Putamen (tissue), 1 donor: Measurements from ENCODE around the gene SPRYD3.

ENCODE experiments used
- DNase-seq: peaks from one replicate; pipeline ENCODE4 v3.0.0-alpha.2; 2016; ENCODE audit warnings: low spot score

SPRYD3 gene

DNA sequence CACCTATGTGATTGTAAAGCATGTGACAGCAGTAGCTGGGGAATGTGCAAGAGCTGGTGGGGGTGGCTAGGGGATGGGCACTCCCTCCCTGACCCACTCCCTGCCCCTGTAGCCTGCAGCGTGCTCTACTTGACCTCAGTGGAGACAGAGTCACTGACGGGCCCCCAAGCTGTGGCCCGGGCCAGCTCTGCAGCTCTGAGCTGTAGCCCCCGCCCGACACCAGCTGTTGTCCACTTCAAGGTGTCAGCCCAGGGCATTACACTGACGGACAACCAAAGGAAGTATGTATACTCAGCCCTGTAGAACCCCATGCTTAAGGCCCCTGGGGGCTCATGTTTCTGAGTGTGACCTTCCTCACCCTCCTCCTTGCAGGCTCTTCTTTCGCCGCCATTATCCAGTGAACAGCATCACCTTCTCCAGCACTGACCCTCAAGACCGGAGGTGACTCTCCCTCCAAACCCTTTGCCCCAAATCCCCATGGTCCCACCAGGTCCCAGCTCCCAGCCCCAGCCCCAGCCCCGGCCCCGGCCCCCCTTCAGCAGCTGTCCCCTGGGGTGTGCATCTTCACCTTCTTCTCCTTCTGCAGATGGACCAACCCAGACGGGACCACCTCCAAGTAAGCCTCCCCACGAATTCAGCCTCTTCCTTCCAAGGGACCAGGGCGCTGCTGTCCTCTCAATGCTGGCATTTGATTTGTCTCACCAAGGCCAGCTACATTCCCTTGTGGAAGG is 16.0 kb downstream of the SPRYD3 start:
- DNase-seq, result no peak

DNA sequence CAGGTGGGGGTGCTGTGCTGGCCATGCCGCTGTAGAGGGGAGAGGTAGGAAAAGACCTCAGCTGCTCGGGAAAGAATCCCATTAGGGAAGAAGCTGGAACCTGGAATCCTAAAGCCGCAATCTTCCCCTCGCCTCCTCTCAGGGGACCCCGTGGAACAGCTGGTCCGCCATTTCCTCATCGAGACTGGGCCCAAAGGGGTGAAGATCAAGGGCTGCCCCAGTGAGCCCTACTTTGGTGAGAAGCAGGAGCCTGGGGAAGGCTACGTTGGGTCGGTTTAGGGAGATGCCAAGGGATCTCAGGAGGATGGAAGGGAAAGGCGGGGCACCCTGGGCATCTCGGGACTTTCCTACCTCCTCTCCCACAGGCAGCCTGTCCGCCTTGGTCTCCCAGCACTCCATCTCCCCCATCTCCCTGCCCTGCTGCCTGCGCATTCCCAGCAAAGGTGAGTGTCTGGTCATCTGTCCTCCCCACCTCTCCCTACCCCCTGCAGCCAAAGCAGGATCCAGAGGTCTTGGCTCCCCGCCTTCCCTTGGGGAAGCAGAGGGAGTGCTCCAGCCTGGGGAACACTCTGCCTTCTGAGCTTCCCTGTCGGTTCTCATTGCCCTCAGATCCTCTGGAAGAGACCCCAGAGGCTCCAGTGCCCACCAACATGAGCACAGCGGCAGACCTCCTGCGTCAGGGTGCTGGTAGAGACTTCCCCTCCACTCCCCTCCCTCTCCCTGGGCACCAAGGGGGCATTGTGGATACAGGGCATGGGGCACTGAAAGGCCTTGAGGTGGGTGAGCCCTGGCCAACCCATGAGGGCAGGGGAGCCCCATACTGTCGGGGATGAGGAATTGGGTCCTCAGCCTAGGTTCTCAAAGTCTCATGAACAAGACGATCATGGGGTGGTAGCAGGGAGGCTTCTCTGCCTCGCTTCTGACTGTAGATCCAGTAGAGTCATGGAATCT is 16.9 kb downstream of the SPRYD3 start:
- DNase-seq, result no peak

DNA sequence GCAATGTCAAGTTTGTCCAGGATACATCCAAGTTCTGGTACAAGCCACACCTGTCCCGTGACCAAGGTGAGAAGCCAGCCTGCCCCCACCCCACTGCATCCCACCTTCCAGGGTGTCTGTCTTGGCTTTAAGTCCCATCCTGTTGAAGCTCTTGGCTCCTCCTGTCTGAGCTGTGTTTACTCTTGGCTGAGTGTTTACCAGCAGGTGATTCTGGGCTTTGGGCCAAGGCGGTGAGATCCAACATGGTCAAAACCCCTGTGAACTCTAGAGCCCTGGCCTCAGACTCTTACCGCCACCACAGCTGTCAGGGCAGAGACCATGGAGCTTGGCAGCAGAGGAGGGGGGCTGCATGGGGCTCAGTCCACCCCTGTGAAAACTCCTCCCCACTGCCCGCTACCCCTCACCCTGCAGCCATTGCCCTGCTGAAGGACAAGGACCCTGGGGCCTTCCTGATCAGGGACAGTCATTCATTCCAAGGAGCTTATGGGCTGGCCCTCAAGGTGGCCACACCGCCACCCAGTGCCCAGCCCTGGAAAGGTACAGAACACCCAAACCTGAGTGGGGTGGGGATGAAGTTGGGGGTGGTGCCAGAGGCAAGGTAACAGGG is 17.7 kb downstream of the SPRYD3 start:
- no peak for DNase-seq

DNA sequence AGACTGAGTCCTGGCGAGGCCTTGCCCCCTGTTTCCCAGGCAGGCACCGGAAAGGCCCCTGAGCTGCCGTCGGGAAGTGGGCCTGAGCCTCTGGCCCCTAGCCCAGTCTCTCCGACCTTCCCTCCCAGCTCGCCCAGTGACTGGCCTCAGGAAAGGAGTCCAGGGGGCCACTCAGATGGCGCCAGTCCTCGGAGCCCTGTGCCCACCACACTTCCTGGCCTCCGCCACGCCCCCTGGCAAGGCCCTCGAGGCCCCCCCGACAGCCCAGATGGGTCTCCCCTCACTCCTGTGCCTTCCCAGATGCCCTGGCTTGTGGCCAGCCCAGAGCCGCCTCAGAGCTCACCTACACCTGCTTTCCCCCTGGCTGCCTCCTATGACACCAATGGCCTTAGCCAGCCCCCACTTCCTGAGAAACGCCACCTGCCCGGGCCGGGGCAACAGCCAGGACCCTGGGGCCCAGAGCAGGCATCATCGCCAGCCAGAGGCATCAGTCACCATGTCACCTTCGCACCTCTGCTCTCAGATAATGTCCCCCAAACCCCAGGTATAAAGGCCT is 18.4 kb downstream of the SPRYD3 start:
- DNase-seq, result no peak

DNA sequence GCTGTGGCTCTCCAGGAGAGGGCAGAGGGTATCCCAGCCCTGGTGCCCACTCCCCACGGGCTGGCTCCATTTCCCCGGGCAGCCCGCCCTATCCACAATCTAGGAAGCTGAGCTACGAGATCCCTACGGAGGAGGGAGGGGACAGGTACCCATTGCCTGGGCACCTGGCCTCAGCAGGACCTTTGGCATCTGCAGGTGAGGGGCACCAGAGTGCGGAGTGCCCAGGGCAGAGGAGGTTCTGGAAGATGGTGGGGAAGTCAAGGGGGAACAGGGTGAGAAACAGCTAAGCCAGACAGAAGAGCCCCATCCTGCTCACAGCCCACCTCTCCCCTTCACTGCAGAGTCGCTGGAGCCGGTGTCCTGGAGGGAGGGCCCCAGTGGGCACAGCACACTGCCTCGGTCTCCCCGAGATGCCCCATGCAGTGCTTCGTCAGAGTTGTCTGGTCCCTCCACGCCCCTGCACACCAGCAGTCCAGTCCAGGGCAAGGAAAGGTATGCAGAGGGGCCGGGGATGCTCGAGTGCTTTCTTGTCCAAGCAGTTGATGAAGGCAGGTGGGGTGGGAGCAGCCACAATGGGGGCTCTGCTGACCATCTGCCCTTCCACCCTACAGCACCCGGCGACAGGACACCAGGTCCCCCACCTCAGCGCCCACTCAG is 19.0 kb downstream of the SPRYD3 start:
- no peak for DNase-seq

DNA sequence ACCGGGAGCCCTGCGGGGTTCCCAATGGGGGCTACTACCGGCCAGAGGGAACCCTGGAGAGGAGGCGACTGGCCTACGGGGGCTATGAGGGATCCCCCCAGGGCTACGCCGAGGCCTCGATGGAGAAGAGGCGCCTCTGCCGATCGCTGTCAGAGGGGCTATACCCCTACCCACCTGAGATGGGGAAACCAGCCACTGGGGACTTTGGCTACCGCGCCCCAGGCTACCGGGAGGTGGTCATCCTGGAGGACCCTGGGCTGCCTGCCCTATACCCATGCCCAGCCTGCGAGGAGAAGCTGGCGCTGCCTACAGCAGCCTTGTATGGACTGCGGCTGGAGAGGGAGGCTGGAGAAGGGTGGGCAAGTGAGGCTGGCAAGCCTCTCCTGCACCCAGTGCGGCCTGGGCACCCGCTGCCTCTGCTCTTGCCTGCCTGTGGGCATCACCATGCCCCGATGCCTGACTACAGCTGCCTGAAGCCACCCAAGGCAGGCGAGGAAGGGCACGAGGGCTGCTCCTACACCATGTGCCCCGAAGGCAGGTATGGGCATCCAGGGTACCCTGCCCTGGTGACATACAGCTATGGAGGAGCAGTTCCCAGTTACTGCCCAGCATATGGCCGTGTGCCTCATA is 19.6 kb downstream of the SPRYD3 start:
- no peak for DNase-seq

DNA sequence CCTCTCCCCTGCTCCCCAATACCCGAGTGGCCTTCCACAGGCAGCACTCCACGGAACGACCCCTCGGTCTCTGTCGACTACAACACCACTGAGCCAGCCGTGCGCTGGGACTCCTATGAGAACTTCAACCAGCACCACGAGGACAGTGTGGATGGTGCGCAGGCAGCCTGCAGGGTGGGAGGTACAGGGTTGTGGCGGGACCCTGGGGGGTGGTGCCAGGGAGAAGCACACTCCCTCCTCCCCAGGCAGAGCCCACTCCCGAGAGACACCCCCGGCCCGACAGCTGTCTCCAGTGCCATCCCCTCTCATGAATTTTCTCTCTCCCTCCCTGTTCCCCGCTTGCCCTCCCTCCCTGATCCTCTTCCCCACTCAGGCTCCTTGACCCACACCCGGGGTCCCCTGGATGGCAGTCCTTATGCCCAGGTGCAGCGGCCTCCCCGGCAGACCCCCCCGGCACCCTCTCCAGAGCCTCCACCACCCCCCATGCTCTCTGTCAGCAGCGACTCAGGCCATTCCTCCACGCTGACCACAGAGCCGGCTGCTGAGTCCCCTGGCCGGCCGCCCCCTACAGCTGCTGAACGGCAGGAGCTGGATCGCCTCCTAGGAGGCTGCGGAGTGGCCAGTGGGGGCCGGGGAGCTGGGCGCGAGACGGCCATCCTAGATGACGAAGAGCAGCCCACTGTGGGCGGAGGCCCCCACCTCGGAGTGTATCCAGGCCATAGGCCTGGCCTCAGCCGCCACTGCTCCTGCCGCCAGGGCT is 20.3 kb downstream of the SPRYD3 start:
- DNase-seq, result no peak

DNA sequence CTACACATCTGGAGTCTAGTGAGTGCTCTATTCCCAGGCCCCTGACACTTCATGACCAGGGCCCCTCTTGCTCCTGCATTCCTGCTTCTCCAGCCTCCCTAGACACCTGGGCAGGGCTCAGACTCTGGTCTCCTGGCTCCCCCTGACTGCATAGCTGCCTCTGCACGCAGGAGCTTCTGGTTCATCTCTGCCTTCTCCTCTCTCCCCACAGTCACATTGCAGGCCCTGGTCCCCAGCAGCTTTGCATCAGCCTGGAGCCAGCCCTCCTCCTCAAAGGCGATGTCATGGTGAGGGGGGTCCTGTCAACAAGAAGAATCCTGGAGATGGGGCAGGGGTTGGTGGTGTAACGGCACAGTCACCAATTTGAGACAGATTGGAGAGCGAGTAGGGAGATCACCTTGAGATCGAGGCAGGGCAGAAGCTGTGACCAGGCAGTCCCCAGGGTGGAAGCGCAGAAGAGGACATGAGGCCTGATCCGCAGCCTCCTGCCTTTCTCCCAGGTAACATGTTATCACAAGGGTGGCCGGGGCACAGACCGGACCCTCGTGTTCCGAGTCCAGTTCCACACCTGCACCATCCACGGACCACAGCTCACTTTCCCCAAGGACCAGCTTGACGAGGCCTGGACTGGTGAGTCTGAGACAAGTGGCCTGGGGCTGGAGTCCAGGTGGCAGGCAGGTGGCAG is 21.2 kb downstream of the SPRYD3 start:
- no peak for DNase-seq

DNA sequence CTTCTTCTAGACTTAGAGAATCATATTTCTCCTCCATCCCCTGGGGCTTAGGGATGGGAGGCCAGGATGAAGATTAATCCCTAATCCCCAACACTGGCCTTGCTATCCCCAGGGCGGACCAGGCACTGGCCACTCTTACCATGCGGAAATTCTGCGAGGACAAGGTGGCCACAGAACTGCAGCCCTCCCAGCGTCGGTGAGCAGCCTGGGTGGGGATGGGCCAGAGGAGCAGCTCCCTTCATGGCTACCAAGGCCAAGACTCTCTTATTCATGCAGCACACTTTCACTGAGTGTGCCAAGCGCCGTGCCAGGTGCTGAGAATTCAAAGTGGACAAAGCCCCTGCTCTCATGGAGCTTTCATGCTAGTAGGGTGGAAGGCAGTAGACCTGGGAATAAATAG is 22.3 kb downstream of the SPRYD3 start:
- no peak for DNase-seq

DNA sequence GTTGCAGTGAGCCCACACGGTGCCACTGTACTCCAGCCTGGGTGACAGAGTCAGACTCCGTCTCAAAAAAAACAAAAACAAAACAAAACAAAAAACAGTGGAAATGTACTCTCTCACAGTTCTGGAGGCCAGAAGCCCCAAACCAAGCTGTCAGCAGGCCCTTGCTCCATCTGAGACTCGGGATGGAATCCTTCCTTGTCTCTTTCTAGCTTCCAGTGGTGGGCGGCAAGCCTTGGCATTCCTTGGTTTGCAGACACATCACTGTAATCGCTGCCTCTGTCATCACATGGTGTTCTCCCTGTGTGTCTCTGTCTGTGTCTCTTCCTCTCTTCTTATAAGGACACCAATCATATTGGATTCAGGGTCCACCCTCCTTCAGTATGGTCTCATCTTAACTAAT is 22.9 kb downstream of the SPRYD3 start:
- no peak for DNase-seq

DNA sequence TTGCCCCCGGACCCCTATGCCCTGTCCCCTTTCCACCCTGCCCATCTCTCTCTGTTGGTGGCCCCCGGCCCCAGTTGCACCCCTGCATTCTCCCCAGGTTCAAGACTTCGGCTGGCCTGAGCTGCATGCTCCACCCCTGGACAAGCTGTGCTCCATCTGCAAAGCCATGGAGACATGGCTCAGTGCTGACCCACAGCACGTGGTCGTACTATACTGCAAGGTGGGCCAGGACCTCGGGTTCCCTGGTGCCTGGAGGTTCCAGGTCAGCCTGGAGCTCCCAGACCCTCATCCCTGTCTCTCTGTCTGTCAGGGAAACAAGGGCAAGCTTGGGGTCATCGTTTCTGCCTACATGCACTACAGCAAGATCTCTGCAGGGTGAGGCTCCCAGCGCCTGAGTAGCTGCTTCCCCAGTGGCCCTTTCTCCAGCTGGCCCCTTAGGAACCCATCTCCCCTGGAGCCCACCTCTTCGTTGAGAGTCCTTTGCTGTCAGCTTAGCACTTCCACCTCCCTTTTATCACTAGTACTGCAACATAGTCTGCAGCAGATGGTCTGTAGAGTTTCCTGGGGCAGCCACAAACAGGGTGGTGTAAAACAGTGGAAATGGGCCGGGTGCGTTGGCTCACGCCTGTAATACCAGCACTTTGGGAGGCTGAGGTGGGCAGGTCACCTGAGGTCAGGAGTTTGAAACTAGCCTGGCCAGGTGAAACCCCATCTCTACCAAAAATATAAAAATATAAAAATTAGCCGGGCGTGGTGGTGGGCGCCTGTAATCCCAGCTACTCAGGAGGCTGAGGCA is 23.5 kb downstream of the SPRYD3 start:
- no peak for DNase-seq

DNA sequence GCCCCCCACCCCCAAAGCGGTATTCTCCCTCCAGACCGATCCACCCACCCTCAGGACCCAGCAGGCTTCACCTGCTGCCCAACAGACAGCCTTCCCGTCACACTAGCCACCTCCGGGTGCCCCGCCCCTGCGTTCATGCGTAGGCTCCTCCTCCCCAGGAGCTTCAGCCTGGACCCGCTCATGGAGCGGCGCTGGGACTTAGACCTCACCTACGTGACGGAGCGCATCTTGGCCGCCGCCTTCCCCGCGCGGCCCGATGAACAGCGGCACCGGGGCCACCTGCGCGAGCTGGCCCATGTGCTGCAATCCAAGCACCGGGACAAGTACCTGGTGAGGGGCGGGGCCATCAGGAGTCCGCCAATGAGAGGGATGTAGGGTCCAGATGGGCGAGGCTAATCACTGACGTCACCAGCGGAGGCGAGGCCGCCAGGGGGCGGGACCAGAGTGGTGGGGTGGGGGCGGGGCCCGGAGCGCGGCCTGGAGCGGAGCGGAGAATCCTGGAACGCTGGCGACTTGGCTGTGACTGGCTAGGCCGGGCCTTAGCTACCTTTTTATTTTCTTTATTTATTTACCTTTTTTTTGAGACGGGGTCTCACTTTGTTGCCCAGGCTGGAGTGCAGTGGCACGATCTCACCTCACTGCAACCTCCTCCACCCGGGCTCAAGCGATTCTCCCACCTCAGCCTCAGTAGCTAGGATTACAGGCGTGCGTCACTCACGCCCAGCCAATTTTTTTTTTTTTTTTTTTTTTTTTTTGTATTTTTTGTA is 24.9 kb downstream of the SPRYD3 start:
- DNase-seq, result peak; percentile 96

DNA sequence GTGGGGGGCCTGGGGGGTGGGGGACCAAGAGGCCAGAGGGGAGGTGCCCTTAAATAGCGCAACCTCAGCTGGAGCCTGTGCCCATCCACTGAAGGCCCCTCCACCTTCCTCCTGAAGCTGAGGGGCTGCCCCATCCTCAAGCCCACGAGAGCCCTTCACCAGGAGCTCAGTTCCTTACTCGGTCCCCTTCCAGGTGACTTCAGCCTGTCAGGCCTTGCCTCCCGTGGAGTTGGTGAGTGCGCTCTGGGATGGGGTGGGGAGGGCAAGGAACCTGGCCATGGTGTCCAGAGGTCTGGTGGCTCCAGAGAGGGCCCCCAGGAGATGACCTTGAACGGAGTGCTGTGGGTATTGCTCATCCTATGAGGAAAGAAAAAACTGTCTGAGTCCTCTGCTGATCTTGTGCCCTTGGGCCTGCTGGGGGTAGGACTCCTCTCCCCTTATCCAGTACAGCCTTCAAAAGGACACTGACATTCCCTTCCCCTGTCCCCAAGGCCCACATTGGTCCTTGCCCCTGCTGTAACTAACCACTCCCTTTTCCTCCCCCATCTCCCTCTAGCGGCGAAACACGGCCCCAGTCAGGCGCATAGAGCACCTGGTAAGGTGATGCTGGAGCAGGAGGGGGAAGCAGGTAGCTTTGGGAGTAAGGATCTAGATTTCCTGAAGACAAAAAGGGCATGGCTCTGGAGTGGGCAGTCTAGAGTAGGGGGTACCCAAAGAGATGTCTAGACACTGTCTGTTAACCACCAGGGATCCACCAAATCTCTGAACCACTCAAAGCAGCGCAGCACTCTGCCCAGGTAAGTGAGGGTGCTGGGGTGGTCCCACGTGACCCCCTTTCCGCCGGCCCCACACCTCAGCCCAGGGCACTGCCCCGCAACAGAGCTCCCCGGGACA is 25.7 kb downstream of the SPRYD3 start:
- peak; percentile 77 for DNase-seq

DNA sequence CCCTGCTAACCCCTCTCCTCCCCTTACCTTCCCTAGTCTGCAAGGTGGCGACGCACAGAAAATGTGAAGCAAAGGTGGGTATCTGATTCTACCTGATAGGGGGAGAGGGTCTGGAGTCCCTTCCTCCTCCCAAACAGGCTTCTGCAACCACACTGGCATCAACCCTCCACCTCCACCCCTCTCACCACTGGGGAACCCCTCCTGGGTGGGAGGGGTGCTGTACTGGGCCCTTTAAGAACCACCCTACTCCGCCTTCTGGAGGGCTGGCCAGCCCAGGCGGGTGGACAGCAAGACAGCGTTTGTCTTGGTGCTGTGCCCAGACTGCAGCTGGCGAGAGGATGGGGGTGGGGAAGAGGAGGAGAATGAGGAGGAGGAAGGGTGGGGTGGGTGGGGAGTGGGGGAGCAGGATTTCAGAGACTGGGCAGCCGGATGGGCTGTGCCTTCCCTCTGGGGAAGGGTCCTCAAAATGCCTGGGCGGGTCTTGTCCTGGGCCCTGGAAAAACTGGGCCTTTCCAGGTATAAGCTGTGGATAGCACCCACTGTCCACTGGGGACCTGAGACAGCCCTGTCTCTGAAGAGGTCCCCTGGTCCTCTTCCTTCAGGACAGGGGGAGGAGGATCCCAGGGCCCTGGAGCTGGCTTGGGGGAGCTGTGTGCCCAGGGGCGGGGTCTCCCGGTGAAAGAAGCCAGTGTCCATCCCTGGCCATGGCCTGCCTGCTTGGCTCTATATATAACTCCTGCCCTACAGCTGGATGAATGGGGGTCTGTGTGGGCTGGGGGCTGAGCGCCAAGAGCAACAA is 26.6 kb downstream of the SPRYD3 start:
- peak; percentile 96 for DNase-seq

DNA sequence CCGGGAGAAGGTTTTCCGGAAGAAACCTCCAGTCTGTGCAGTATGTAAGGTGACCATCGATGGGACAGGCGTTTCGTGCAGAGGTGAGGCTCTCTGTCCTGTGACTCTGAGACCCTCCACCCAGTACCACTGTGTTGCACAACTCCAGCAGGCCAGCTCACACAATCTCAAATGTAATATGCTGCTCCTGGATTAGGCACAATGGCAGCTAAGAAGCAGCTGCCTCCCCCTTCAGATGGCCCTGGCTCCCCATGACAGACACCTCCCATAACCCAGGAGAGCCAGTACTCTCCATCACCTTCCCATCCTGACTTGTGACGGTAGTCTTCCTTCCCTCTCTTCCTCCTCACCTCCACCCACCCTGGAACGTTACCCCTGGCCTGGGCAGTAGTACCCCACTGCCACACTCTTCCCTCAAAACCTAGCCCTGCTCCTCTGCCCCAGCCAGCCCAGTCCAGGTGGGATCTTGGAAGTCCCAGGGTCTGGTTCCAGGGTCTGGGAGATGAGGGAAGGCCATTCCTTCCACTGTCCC is 27.2 kb downstream of the SPRYD3 start:
- no peak for DNase-seq
